Mucosa of stomach (tissue), 1 donor: ENCODE results near the gene CACNA1E.

Experiments used
- H3K27me3 ChIP-seq: one replicate; pipeline ENCODE4 v1.7.0; 2013; ENCODE audit warnings: mild to moderate bottlenecking, low read length; ENCODE audit not compliant: control insufficient read depth, insufficient read depth
- H3K36me3 ChIP-seq: one replicate; pipeline ENCODE4 v1.7.0; 2013; ENCODE audit warnings: low read length; ENCODE audit not compliant: control insufficient read depth, insufficient read depth
- H3K4me1 ChIP-seq: one replicate; pipeline ENCODE4 v1.7.0; 2013; ENCODE audit warnings: mild to moderate bottlenecking, low read length; ENCODE audit not compliant: control insufficient read depth, insufficient read depth
- H3K4me3 ChIP-seq: one replicate; pipeline ENCODE4 v1.7.0; 2013; ENCODE audit warnings: low read length
- H3K9ac ChIP-seq: one replicate; pipeline ENCODE4 v1.7.0; 2013; ENCODE audit warnings: mild to moderate bottlenecking, low read length, moderate library complexity
- H3K9me3 ChIP-seq: one replicate; pipeline ENCODE4 v1.7.0; 2013; ENCODE audit warnings: mild to moderate bottlenecking, low read length, moderate library complexity; ENCODE audit not compliant: control insufficient read depth
- donor health status: Pancreatic carcinoma.

The CACNA1E gene

GRCh38 chr1:181659321-181659957 lies 176.1 kb downstream of the CACNA1E start:
- Histone ChIP-seq H3K9me3 (no peaks in the 10 kb centered on the region), H3K36me3 (no peaks in the 10 kb centered on the region), H3K4me3 (no peak overlapping the region), H3K27me3 (no peaks in the 10 kb centered on the region), H3K4me1 (no peaks in the 10 kb centered on the region), H3K9ac (no peak overlapping the region)

- Histone ChIP-seq H3K9ac (no peak overlapping the region), H3K27me3 (no peaks in the 10 kb centered on the region), H3K4me3 (no peak overlapping the region), H3K4me1 (no peaks in the 10 kb centered on the region), H3K9me3 (no peaks in the 10 kb centered on the region), H3K36me3 (no peaks in the 10 kb centered on the region)
Observed at GRCh38 chr1:181660621-181661020, 177.3 kb downstream of the CACNA1E start.

DNA sequence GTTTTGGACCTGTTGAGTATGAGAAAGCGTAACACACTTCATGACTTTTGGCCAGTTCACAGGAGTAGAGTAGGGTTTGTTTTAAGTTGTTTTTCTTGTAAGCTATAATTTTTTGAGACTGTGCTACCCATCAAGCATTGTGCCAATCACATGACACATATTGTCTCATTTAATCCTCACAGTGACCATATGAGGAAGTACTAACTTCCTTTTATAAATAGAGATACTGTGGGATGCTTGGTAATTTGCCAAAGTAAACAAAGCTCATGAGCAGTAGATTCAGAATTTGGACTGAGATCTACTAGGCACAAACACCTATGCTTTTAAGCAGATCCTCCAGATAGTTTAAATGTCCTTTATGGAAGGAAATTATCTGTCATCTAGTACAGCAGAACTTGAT lies 178.3 kb downstream of the CACNA1E start:
- no peak overlapping the region for H3K9ac ChIP-seq
- no peaks in the 10 kb centered on the region for H3K4me1 ChIP-seq
- H3K4me3 ChIP-seq = no peak overlapping the region
- H3K36me3 ChIP-seq = no peaks in the 10 kb centered on the region
- H3K9me3 ChIP-seq = no peaks in the 10 kb centered on the region
- no peaks in the 10 kb centered on the region for H3K27me3 ChIP-seq

- H3K36me3 ChIP-seq = no peaks in the 10 kb centered on the region
- no peak overlapping the region for H3K4me3 ChIP-seq
- H3K4me1 ChIP-seq = no peaks in the 10 kb centered on the region
- H3K9me3 ChIP-seq = no peaks in the 10 kb centered on the region
- H3K9ac ChIP-seq = no peak overlapping the region
- no peaks in the 10 kb centered on the region for H3K27me3 ChIP-seq
Observed at GRCh38 chr1:181662606-181663005, 179.3 kb downstream of the CACNA1E start.

DNA sequence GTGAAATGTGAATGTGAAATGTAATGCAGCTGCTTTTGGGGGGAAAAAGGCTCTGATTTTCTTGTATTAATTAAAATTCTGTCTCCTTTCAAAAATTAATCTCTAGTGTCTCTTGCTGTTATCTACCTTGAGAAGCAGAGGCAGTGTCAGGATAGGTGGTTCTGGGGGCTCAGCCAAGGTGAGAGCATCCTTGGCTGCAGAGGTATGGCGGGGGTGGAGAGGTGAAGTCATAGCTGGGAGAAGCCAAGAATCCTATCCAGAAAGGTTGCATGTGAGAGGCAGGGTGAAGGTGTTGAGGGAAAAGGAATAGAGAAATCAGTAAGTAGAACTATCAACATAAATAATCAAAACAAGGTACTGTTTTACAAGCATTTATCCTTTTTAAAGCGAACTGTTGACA lies 181.2 kb downstream of the CACNA1E start:
- H3K36me3 ChIP-seq = no peaks in the 10 kb centered on the region
- no peaks in the 10 kb centered on the region for H3K9me3 ChIP-seq
- no peaks in the 10 kb centered on the region for H3K4me1 ChIP-seq
- H3K9ac ChIP-seq = no peak overlapping the region
- no peak overlapping the region for H3K4me3 ChIP-seq
- H3K27me3 ChIP-seq = no peaks in the 10 kb centered on the region

DNA sequence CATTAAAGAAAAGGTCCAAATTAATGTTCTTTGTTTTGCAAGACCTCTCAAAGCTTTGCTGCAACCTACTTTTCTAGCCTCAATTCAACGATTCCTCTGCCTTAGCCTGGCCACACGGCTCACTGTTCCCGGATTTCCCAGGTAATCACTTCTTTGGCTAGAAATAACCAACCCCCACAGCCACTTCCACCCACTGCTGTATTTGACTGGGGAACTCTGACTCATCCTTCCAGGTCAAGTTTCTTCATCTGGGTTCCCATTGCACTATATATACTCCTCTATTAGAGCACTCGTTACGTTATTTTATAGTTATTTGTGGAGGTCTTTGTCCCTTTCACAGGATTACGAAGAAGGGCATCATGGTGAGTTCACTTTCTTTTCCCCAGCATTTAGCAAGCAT lies 185.9 kb downstream of the CACNA1E start:
- no peaks in the 10 kb centered on the region for H3K27me3 ChIP-seq
- no peaks in the 10 kb centered on the region for H3K36me3 ChIP-seq
- H3K4me3 ChIP-seq = no peak overlapping the region
- H3K4me1 ChIP-seq = no peaks in the 10 kb centered on the region
- no peak overlapping the region for H3K9ac ChIP-seq
- H3K9me3 ChIP-seq = no peaks in the 10 kb centered on the region

GRCh38 chr1:181674617-181675016 lies 191.3 kb downstream of the CACNA1E start:
- no peaks in the 10 kb centered on the region for H3K4me1 ChIP-seq
- no peak overlapping the region for H3K9ac ChIP-seq
- H3K27me3 ChIP-seq = no peaks in the 10 kb centered on the region
- H3K4me3 ChIP-seq = no peak overlapping the region
- H3K36me3 ChIP-seq = no peaks in the 10 kb centered on the region
- H3K9me3 ChIP-seq = no peaks in the 10 kb centered on the region

- Histone ChIP-seq H3K9ac (no peak overlapping the region), H3K4me3 (no peak overlapping the region), H3K27me3 (no peaks in the 10 kb centered on the region), H3K9me3 (no peaks in the 10 kb centered on the region), H3K36me3 (no peaks in the 10 kb centered on the region), H3K4me1 (no peaks in the 10 kb centered on the region)
Observed at GRCh38 chr1:181675091-181675917, 192.0 kb downstream of the CACNA1E start.

GRCh38 chr1:181675918-181676190 lies 192.5 kb downstream of the CACNA1E start:
- Histone ChIP-seq H3K27me3 (no peaks in the 10 kb centered on the region), H3K36me3 (no peaks in the 10 kb centered on the region), H3K9ac (no peak overlapping the region), H3K4me1 (no peaks in the 10 kb centered on the region), H3K9me3 (no peaks in the 10 kb centered on the region), H3K4me3 (no peak overlapping the region)

DNA sequence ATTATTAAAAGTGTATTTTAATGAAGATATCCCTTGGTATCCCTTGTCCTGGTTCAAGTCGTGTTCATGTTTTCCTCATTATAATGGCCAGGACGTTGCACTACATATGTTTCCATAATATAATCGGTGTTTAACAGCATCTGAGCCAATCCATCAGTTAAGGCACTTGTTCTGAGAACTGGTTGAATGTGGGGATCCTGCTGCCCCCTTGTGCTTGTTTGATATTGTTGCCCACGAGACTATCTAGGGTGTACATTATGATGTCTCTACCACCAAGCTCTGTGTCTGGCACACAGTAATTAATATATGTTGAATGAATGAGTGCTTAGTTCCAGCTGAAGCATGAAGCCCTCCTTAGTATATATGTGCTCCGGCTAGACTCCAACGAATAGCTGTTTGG lies 193.0 kb downstream of the CACNA1E start:
- no peaks in the 10 kb centered on the region for H3K9me3 ChIP-seq
- no peaks in the 10 kb centered on the region for H3K27me3 ChIP-seq
- H3K36me3 ChIP-seq = no peaks in the 10 kb centered on the region
- H3K9ac ChIP-seq = no peak overlapping the region
- no peak overlapping the region for H3K4me3 ChIP-seq
- H3K4me1 ChIP-seq = no peaks in the 10 kb centered on the region

DNA sequence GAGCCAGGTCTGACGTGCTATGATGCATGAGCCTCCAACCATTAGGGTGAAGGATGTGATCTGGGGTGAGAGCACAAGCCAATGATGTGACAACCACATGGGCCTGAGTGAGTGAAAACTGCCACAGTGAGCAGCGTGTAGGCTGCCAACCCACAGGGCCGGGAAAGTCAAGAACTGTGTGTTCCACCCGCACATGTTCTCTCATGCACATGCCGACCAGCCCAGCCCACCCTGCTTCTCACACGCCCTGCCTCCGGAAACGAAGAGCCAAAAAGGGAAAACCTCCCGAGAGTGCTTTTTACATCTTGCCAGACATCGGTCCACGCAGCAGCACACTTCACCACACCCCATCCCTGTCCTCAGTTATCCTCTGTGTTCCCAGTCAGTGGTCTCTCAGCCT lies 197.0 kb downstream of the CACNA1E start:
- Histone ChIP-seq H3K27me3 (no peaks in the 10 kb centered on the region), H3K9ac (no peak overlapping the region), H3K36me3 (no peaks in the 10 kb centered on the region), H3K4me1 (no peaks in the 10 kb centered on the region), H3K9me3 (no peaks in the 10 kb centered on the region), H3K4me3 (no peak overlapping the region)

DNA sequence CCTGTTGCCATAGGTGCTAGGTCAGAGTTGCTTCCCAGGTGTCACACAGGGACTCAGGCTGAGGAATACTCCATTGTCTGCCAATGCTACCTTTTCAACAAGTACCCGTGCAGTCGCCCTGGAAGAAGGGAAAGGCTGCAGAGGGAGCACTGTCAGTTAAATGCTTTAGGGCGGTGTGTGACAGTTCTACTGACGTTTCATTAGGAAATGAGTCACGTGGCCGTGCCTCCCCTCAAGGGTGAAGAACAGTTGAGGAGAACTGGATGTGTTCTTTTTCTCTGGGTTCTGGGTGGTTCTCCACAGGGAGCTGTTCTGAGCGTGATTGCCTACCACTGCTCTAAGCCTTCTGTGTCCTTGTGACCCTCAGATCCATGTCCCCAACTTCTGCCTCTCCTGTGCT lies 197.6 kb downstream of the CACNA1E start:
- Histone ChIP-seq H3K9ac (no peak overlapping the region), H3K4me1 (no peaks in the 10 kb centered on the region), H3K4me3 (no peak overlapping the region), H3K27me3 (no peaks in the 10 kb centered on the region), H3K9me3 (no peaks in the 10 kb centered on the region), H3K36me3 (no peaks in the 10 kb centered on the region)
